GM12874 (cell line): ENCODE results near the gene PIWIL4.

Source experiments
- TF ChIP-seq, protein P1 (sequence below): IDR thresholded peaks from 2 replicates; pipeline ENCODE4 v1.5.1; 2011; ENCODE audit warnings: low read depth, mild to moderate bottlenecking, control low read depth, low read length, moderate library complexity; ENCODE audit not compliant: insufficient read depth

Gene PIWIL4

DNA sequence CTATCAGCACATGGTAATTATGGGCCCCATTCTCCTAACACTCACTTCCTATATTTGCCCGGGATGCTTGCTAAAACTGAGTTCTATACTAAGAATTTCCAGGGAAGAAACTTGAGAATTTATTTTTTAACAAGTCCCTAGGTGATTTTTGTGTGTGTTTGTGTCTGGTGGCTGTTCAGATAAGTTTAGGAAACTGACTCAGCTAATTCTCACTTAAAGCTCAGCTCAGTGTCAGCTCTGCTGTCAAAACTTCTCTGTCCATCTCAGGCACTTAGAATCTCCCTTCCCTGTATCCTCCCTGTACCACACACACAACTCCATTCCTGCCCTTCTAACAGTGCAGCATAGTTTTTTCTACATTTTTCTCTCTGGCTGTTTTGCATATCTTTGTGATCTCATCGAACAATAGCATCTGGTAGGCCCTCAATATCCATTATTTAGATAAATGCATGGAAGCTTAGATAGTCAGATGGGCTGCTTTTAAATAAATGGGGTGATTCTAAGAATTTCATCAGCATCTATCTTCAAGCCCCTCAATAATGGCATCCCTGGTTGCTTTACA is 69.3 kb downstream of the PIWIL4 start:
- TF ChIP-seq, protein P1, sequence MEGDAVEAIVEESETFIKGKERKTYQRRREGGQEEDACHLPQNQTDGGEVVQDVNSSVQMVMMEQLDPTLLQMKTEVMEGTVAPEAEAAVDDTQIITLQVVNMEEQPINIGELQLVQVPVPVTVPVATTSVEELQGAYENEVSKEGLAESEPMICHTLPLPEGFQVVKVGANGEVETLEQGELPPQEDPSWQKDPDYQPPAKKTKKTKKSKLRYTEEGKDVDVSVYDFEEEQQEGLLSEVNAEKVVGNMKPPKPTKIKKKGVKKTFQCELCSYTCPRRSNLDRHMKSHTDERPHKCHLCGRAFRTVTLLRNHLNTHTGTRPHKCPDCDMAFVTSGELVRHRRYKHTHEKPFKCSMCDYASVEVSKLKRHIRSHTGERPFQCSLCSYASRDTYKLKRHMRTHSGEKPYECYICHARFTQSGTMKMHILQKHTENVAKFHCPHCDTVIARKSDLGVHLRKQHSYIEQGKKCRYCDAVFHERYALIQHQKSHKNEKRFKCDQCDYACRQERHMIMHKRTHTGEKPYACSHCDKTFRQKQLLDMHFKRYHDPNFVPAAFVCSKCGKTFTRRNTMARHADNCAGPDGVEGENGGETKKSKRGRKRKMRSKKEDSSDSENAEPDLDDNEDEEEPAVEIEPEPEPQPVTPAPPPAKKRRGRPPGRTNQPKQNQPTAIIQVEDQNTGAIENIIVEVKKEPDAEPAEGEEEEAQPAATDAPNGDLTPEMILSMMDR = no peak

DNA sequence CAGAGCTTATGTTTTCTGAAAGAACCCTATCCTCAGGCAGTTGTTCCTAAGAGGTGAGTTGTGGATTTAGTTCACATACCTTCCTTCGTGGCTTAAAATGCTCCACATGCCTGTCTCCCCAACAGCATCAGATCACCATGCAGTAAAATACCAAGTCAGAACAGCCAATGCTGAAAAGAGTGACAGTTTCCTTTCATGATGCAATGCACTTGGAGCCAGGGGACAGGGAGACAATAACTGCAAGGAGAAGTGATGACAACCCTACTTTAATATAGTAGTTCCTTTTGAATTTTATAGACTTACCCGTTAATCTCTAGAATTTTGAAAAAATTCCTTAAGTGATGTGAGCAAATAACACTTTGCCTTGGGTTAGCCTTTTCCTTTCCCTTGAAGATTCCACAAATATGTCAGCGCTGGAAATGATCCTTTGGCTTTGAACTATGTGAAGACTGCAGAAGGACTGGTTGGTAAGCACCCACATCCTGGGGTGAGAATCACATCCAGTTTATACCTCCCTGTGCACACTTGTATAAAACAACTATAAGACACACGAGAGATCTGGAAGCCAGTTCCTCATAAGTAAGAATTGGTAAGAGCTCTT is 71.2 kb downstream of the PIWIL4 start:
- TF ChIP-seq, protein P1 = no peak

DNA sequence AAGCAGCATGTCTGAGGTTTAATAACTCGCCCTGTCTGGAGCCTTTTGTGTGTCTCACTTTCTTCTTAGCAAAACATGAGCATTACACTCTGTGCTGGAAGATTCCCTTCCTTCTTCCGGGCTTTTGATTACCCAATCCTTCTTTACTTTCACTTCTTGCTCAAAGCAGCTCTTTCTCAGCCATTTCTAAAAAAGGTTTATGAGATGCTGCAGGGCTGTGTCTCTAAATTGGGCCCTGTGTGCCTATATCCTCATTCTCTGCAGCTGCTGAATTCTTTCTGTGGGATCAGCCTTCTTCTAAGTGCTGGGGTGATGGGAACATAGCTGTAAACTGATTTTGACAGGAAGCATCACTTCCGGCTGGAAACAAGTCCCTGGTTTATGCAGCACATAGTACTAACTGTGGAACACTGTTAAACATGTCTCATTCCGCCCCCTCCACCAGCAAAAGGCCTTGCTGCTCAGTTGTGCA is 71.8 kb downstream of the PIWIL4 start:
- TF ChIP-seq, protein P1 = no peak

DNA sequence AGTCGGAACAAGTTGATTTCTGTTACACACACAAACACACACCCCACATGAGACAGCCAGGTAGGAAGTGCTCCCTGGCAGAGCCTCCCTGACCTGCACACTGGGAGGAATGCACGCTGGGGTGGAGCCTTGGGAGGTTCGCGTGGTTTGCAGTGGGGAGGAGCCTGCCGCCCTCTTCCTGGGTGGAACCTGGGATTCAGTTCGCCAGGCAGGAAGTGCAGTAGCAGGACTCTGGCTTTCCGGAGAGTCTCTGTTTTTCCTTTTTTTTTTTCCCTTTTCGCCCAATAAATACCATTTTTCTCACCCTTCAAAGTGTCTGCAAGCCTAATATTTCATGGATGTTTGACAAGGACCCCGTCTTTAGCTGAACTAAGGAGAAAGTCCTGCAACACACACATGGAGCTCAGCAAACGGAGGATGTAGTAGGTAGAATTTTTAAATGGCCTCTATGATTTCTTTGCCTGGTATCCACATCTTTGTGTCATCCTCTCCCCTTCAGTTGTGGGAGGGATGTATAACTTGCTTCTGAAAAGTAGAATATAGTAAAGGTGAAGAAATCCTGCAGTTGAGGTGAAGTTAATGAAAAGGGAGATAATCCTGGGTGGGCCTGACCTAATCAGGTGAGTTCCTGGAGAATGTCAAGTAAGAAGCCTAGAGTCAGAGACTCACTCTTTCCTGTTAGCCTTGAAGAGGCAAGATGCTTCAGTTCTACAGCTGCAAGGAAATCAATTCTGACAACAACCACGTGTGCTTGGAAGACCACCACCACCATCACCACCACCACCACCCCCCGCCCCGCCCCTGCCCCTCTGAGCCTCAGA is 72.9 kb downstream of the PIWIL4 start:
- TF ChIP-seq, protein P1 = no peak

DNA sequence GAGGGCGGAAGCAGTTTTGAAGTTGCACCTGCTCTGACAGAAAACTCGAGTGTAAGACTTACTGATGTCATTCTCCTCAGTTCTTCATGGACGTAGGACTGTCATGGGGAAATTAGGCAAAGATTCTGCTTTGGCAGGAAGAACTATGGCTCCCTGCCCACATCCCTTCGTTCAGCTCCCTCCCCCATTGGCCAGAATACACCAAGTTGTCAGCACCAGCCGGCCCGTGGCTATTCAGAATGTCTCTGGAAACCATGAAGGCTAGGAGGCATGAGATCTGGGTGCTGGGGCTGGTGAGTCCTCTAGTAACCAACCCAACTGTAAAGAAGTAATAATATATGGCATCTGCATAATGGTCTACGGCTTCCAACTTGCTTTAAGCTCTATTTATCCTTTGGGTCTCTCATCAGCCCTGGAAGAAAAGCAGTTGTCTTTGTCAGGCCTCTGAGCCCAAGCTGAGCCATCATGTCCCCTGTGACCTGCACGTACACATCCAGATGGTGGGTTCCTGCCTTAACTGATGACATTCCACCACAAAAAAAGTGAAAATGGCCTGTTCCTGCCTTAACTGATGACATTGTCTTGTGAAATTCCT is 74.1 kb downstream of the PIWIL4 start:
- TF ChIP-seq, protein P1 = no peak

DNA sequence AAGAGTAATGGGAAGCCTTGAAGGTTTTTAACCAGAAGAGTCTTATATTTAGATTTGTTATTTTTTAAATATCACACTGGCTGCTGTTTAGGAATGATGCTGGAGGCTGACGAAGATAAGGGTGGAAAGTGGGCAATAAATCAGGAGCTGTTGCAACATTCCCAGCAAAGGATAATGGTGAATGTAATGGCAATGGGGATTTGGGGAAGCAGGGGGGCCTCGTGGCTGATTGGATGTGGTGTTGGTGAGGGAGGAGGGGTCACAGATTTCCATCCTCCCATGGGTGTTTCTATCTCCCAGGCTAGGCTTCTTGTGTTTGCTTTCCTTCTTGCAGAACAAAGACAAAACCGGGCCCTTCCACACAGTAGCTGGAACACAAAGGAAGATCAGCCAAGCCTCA is 80.8 kb downstream of the PIWIL4 start:
- TF ChIP-seq, protein P1 = no peak

DNA sequence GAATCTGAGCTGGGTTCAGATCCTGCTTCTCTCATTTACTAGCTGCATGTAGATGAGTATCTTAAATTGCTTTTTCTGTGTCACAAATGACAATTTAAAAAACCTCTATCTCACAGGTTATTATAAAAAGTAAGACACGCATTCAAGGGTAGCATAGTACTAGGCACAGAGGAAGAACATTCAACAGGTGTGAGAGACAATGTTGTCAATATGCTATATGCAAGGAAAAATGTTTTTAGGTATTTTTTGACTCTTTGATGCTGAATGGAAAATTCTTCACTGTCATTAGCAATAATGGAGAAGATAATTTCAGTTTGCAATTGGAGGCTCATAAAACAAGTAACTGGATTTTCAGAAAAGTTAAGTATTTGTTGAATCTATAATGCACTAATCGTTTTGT is 81.6 kb downstream of the PIWIL4 start:
- TF ChIP-seq, protein P1 = no peak
